Chondrocyte (in vitro differentiated cells): ENCODE data around the gene AQP12B. TPM values are rescaled to one million over a fixed set of nuclear protein-coding genes. Genes with fewer than 3 reads are reported as not detected.

Experiments used
- DNase-seq: peaks from one replicate; pipeline ENCODE4 v3.0.0; 2021; ENCODE audit warnings: mixed read lengths, low spot score
- H3K27ac Mint-ChIP-seq: one replicate; pipeline ENCODE4 v1.8.0; 2021; ENCODE audit warnings: mild to moderate bottlenecking, moderate library complexity, mixed read lengths; ENCODE audit not compliant: unreplicated experiment
- H3K27me3 Mint-ChIP-seq: 2 replicates; pipeline ENCODE4 v1.8.0; 2021; ENCODE audit warnings: low read depth, mixed read lengths
- H3K36me3 Mint-ChIP-seq: 2 replicates; pipeline ENCODE4 v1.8.0; 2021; ENCODE audit warnings: low read depth, mixed read lengths
- H3K4me1 Mint-ChIP-seq: 2 replicates; pipeline ENCODE4 v1.8.0; 2021; ENCODE audit warnings: low read depth, mild to moderate bottlenecking, mixed read lengths
- H3K4me3 Mint-ChIP-seq: one replicate; pipeline ENCODE4 v1.8.0; 2021; ENCODE audit warnings: mild to moderate bottlenecking, moderate library complexity, mixed read lengths; ENCODE audit not compliant: unreplicated experiment
- H3K9me3 Mint-ChIP-seq: 2 replicates; pipeline ENCODE4 v1.8.0; 2021; ENCODE audit warnings: low read depth, mixed read lengths
- CTCF ChIP-seq: fragments of 200-600 bp; sonication (generic); IDR thresholded peaks from 2 replicates; pipeline ENCODE4 v1.5.0; 2021; ENCODE audit warnings: antibody characterized with exemption, mild to moderate bottlenecking, moderate library complexity
- total RNA-seq: library from RNA; stranded (reverse); gene quantifications from 3 replicates; pipeline ENCODE4 v1.2.1, GENCODE V29; 2021

Gene AQP12B
- total RNA-seq, 1 donor from 2014 or later = not detected

DNA sequence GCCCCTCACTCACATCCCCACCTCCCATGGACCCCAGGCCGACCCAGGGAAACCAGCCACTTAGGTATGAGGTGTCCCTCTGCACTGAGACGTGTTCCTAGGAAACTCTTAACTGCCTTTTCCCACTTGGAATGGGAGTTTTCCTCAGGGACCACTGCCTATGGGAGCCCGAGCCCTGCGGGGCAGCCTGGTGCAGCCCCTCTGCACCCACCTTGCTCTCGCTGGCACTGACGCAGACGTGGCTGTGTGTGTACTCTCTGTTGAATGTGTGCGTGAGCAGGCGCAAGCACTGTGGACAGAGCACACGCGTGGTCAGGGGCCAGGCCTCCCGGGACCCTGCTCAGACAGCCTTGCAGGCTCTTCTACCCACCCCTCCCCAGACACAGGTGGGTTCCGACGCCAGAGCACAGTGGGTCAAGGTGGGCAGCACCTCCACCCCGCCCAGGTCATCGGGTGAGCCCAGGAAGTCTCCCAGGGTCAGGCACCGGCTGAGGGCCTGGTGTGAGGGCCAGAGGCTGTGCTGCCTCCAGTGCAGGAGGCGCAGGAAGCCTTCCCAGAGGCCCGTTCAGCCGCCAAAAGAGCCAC lies 39.0 kb upstream of the AQP12B start:
- H3K36me3 Mint-ChIP-seq = peaks cover 3% of the 10 kb centered on the region
- no peaks in the 10 kb centered on the region for H3K4me1 Mint-ChIP-seq
- no peaks in the 10 kb centered on the region for H3K9me3 Mint-ChIP-seq
- H3K27ac Mint-ChIP-seq = no peak overlapping the region
- no peak for DNase-seq
- no peak for TF ChIP-seq CTCF
- H3K27me3 Mint-ChIP-seq = no peaks in the 10 kb centered on the region
- H3K4me3 Mint-ChIP-seq = no peak overlapping the region

DNA sequence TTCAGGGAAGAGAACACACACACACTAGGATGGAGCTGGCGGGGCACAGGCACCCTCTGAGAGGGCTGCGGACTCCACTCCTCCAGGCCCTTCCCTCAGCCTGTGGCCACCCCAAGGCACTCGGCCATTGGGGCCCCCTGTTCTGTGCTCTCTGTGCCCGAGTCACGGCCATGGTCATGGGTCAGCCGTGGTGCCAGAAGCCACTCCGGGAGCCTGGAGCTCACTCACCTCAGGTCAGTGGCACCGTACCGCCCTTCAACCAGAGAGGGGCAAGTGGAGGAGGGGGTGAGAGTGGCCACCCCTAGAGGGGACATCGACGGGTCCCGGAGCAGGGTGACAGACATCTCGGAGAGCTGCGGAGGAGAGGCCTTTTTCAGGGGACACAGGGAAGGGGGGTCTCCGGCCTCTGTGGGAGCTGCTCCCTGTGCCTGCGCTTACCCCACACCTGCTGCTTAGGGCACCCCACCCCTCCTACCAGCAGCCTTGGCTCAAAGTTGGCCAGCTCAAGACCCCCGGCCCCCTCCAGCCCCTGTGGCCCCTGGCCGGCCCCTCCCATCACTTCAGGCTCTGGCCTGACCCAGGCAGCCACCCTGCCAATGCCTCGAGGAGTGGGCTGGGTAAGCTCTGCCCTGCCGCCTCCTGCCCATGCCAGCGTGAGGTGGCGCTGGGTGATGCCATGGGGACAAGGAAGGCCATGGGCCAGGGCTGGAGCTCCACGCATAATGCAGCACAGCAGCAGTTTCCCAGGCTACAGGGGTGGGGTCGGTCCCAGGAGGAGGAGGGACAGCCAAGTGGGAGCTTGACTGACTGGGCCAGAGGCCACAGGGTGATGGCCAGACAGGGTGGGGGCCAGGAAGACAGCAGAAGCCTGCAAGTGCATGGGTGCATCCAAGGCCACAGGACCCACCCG lies 38.3 kb upstream of the AQP12B start:
- no peaks in the 10 kb centered on the region for H3K9me3 Mint-ChIP-seq
- H3K27me3 Mint-ChIP-seq = peaks cover 1% of the 10 kb centered on the region
- no peaks in the 10 kb centered on the region for H3K4me1 Mint-ChIP-seq
- H3K27ac Mint-ChIP-seq = no peak overlapping the region
- no peak for DNase-seq
- H3K36me3 Mint-ChIP-seq = peaks cover 6% of the 10 kb centered on the region
- H3K4me3 Mint-ChIP-seq = no peak overlapping the region
- no peak for TF ChIP-seq CTCF

- Mint-ChIP-seq H3K4me1 (no peaks in the 10 kb centered on the region), H3K27ac (no peak overlapping the region), H3K36me3 (peaks cover 6% of the 10 kb centered on the region), H3K27me3 (peaks cover 1% of the 10 kb centered on the region), H3K4me3 (no peak overlapping the region), H3K9me3 (no peaks in the 10 kb centered on the region)
- no peak for DNase-seq
- TF ChIP-seq CTCF = no peak
Observed at GRCh38 chr2:240719676-240720545, 37.2 kb upstream of the AQP12B start.

DNA sequence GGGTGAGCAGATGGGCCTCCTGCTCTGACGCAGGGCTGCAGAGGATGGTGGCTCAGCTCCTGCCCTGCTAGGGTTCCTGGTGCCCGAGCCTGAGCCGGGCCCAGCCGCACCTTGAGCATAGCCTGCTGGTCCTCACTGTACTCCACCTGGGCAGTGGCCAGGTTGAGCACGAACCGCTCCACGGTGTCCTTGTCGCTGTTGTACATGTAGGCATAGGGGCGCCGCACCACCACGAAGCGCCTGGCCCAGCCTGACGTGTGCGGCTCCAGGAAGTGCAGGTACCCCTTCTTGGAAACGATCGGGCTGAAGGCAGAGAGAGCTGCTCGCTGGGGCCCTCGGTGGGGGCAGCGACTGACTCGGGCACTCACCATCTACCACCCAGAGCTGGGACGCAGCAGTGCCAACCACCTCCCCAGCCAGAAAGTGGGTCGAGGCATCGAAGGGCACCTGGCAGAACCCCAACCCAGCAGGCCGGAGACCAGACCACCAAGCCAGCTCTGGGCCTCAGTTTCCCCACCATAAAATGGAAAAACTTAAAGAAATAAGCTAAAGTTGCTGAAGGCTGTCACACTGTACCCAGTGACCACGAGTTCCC lies 36.3 kb upstream of the AQP12B start:
- peaks cover 1% of the 10 kb centered on the region for H3K27me3 Mint-ChIP-seq
- no peaks in the 10 kb centered on the region for H3K4me1 Mint-ChIP-seq
- no peak overlapping the region for H3K27ac Mint-ChIP-seq
- no peak for TF ChIP-seq CTCF
- no peak overlapping the region for H3K4me3 Mint-ChIP-seq
- peaks cover 4% of the 10 kb centered on the region for H3K36me3 Mint-ChIP-seq
- no peaks in the 10 kb centered on the region for H3K9me3 Mint-ChIP-seq
- no peak for DNase-seq
